Measurements from ENCODE around the gene ADAMTSL2.
A peak's percentile ranks its signal among the peaks of the same experiment; 100 is the strongest.

The ADAMTSL2 gene

GRCh38 chr9:133528876-133529241 lies 5.6 kb upstream of the ADAMTSL2 start:
- intact Hi-C loops (cut with micrococcal nuclease) = no loop called here
- H3K4me3 Mint-ChIP-seq = no peak overlapping the region
- peaks cover 37% of the 10 kb centered on the region for H3K27me3 Mint-ChIP-seq
- no peaks in the 10 kb centered on the region for H3K36me3 Mint-ChIP-seq (ENCODE audit: low read depth)
- H3K9me3 Mint-ChIP-seq = no peaks in the 10 kb centered on the region
- H3K27ac Mint-ChIP-seq = no peak overlapping the region
- H3K4me1 Mint-ChIP-seq (ENCODE audit: low read depth) = peaks cover 5% of the 10 kb centered on the region

GRCh38 chr9:133529457-133529856 lies 5.0 kb upstream of the ADAMTSL2 start:
- H3K4me1 Mint-ChIP-seq (ENCODE audit: low read depth) = peaks cover 5% of the 10 kb centered on the region
- H3K27ac Mint-ChIP-seq = no peak overlapping the region
- no peaks in the 10 kb centered on the region for H3K36me3 Mint-ChIP-seq (ENCODE audit: low read depth)
- no peaks in the 10 kb centered on the region for H3K9me3 Mint-ChIP-seq
- intact Hi-C loops (cut with micrococcal nuclease) = no loop called here
- H3K27me3 Mint-ChIP-seq = peaks cover 42% of the 10 kb centered on the region
- H3K4me3 Mint-ChIP-seq = no peak overlapping the region

GRCh38 chr9:133529874-133530273 lies 4.6 kb upstream of the ADAMTSL2 start:
- no peak overlapping the region for H3K4me3 Mint-ChIP-seq
- intact Hi-C loops (cut with micrococcal nuclease) = loop anchor here (10.0 kb wide), 1 partner anchor 465 kb away; the partner anchor contains the start of gene VAV2
- peaks cover 5% of the 10 kb centered on the region for H3K4me1 Mint-ChIP-seq (ENCODE audit: low read depth)
- no peaks in the 10 kb centered on the region for H3K9me3 Mint-ChIP-seq
- no peak overlapping the region for H3K27ac Mint-ChIP-seq
- peaks cover 45% of the 10 kb centered on the region for H3K27me3 Mint-ChIP-seq
- H3K36me3 Mint-ChIP-seq (ENCODE audit: low read depth) = no peaks in the 10 kb centered on the region

DNA sequence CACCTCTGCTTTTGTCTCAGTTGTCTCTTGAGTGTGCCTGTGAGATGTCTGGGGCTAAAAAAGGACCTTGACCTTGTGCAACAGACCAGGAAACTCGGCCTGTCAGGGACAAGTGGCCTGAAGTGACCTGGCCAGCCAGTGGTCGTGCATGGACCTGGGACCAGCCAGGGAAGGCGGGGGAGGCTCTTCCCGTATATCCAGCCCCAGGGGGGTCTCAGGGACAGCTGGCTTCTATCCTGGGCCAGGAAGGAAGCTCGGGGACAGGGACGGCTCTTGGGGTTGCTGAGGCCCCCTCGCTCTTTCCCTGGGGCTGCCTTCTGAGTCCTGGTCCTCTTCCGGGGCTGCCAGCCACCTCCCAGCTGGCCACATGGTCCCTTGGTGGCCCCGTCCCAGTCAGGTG lies 3.2 kb upstream of the ADAMTSL2 start:
- Mint-ChIP-seq H3K27me3 (peaks cover 57% of the 10 kb centered on the region), H3K36me3 (ENCODE audit: low read depth) (no peaks in the 10 kb centered on the region), H3K27ac (no peak overlapping the region), H3K9me3 (no peaks in the 10 kb centered on the region), H3K4me1 (ENCODE audit: low read depth) (peaks cover 5% of the 10 kb centered on the region), H3K4me3 (no peak overlapping the region)
- intact Hi-C loops (cut with micrococcal nuclease) = loop anchor here (10.0 kb wide), 1 partner anchor 464 kb away; the partner anchor contains the start of gene VAV2

DNA sequence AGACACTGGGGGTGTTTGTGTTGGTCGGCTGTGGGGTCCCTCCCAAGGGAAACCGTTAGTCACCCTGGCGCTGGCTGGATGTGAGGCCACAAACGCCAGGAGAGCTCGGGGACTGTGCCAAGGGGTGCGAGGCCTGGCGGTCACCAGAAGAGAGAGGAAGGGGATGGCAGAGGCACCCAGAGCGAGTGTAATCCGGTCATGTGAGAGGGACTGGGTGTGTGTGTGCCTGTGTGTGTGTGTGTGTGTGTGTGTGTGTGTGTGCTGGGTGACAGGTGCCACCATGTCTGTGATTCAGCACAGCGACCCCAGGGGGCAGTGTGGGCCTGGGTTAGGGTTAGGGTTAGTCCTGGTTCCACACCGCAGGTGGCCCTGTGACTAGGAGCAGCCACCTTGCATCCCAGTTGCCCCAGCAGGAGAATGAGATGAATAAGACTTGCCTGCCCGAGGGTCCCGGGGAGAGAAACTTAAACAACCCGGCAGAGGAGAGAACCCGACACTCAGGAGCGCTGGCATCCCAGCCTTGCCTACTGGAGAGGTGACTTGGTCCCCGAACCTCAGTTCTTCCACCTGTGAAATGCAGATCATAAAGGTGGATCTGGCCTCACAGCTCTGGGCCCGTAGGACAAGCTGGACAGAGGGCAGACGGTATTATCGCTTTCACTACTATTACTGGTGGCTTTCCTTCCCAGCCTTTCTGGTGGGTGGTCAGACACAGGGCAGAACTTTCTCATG lies 1.4 kb upstream of the ADAMTSL2 start:
- intact Hi-C loops (cut with micrococcal nuclease) = loop anchor here (2.0 to 10.0 kb wide), 2 partner anchors 194 to 462 kb away; partner anchors contain the start of gene VAV2
- H3K27ac Mint-ChIP-seq = no peak overlapping the region
- peaks cover 5% of the 10 kb centered on the region for H3K4me1 Mint-ChIP-seq (ENCODE audit: low read depth)
- H3K4me3 Mint-ChIP-seq = no peak overlapping the region
- H3K27me3 Mint-ChIP-seq = peaks cover 61% of the 10 kb centered on the region
- H3K36me3 Mint-ChIP-seq (ENCODE audit: low read depth) = no peaks in the 10 kb centered on the region
- H3K9me3 Mint-ChIP-seq = no peaks in the 10 kb centered on the region

- Mint-ChIP-seq H3K4me3 (no peak overlapping the region), H3K4me1 (ENCODE audit: low read depth) (peaks cover 8% of the 10 kb centered on the region), H3K27me3 (peaks cover 68% of the 10 kb centered on the region), H3K9me3 (no peaks in the 10 kb centered on the region), H3K27ac (no peak overlapping the region), H3K36me3 (ENCODE audit: low read depth) (no peaks in the 10 kb centered on the region)
- intact Hi-C loops (cut with micrococcal nuclease) = loop anchor here (2.0 to 10.0 kb wide), 2 partner anchors 193 to 461 kb away; partner anchors contain the start of gene VAV2
Measured at GRCh38 chr9:133533857-133534256, 647 bp upstream of the ADAMTSL2 start.

GRCh38 chr9:133535306-133535877 lies 888 bp downstream of the ADAMTSL2 start:
- intact Hi-C loops (cut with micrococcal nuclease) = loop anchor here (10.0 kb wide), 1 partner anchor 459 kb away; the partner anchor contains the start of gene VAV2
- no peak overlapping the region for H3K27ac Mint-ChIP-seq

GRCh38 chr9:133536080-133536479 lies 1.6 kb downstream of the ADAMTSL2 start:
- no peak overlapping the region for H3K27ac Mint-ChIP-seq
- H3K4me1 Mint-ChIP-seq (ENCODE audit: low read depth) = peaks cover 24% of the 10 kb centered on the region
- peaks cover 88% of the 10 kb centered on the region for H3K27me3 Mint-ChIP-seq
- no peaks in the 10 kb centered on the region for H3K9me3 Mint-ChIP-seq
- no peaks in the 10 kb centered on the region for H3K36me3 Mint-ChIP-seq (ENCODE audit: low read depth)
- intact Hi-C loops (cut with micrococcal nuclease) = loop anchor here (10.0 kb wide), 1 partner anchor 459 kb away; the partner anchor contains the start of gene VAV2
- H3K4me3 Mint-ChIP-seq = no peak overlapping the region

More at GRCh38 chr9:133535306-133535877, 888 bp downstream of the ADAMTSL2 start:
- Mint-ChIP-seq H3K9me3 (no peaks in the 10 kb centered on the region), H3K4me1 (ENCODE audit: low read depth) (peaks cover 19% of the 10 kb centered on the region), H3K27me3 (peaks cover 82% of the 10 kb centered on the region), H3K36me3 (ENCODE audit: low read depth) (no peaks in the 10 kb centered on the region), H3K4me3 (no peak overlapping the region)

DNA sequence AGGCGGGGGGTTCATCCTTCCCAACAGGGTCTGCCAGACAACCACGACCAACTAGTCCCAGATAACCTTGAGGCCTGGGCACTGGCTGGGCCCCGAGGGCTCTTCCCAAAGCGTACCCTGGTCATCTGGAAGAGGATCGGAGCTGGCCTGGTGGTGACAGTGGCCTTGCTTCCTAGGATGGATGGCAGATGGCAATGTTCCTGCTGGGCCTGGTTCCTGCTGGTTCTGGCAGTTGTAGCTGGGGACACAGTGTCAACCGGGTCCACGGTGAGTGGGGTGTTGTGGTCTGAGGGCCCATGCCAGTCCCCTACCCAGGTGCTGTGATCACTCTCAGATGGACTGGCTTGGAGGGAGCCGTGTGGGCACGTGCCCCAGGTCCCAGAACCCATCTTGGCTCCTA lies 2.0 kb downstream of the ADAMTSL2 start:
- Mint-ChIP-seq H3K27ac (no peak overlapping the region), H3K27me3 (peaks cover 88% of the 10 kb centered on the region), H3K4me1 (ENCODE audit: low read depth) (peaks cover 24% of the 10 kb centered on the region), H3K9me3 (no peaks in the 10 kb centered on the region), H3K36me3 (ENCODE audit: low read depth) (no peaks in the 10 kb centered on the region), H3K4me3 (no peak overlapping the region)
- intact Hi-C loops (cut with micrococcal nuclease) = loop anchor here (10.0 kb wide), 1 partner anchor 458 kb away; the partner anchor contains the start of gene VAV2

- no peak overlapping the region for H3K4me3 Mint-ChIP-seq
- no peaks in the 10 kb centered on the region for H3K9me3 Mint-ChIP-seq
- no peak overlapping the region for H3K27ac Mint-ChIP-seq
- intact Hi-C loops (cut with micrococcal nuclease) = loop anchor here (10.0 kb wide), 1 partner anchor 458 kb away; the partner anchor contains the start of gene VAV2
- H3K4me1 Mint-ChIP-seq (ENCODE audit: low read depth) = peaks cover 24% of the 10 kb centered on the region
- peaks cover 87% of the 10 kb centered on the region for H3K27me3 Mint-ChIP-seq
- H3K36me3 Mint-ChIP-seq (ENCODE audit: low read depth) = no peaks in the 10 kb centered on the region
Measured at GRCh38 chr9:133537257-133537656, 2.8 kb downstream of the ADAMTSL2 start.

- no peak overlapping the region for H3K4me3 Mint-ChIP-seq
- peaks cover 19% of the 10 kb centered on the region for H3K4me1 Mint-ChIP-seq (ENCODE audit: low read depth)
- H3K27ac Mint-ChIP-seq = no peak overlapping the region
- H3K36me3 Mint-ChIP-seq (ENCODE audit: low read depth) = no peaks in the 10 kb centered on the region
- peaks cover 79% of the 10 kb centered on the region for H3K27me3 Mint-ChIP-seq
- intact Hi-C loops (cut with micrococcal nuclease) = loop anchor here (10.0 kb wide), 1 partner anchor 457 kb away; the partner anchor contains the start of gene VAV2
- no peaks in the 10 kb centered on the region for H3K9me3 Mint-ChIP-seq
Measured at GRCh38 chr9:133538176-133538575, 3.7 kb downstream of the ADAMTSL2 start.

GRCh38 chr9:133538851-133539833 lies 4.6 kb downstream of the ADAMTSL2 start:
- no peaks in the 10 kb centered on the region for H3K36me3 Mint-ChIP-seq (ENCODE audit: low read depth)
- no peaks in the 10 kb centered on the region for H3K9me3 Mint-ChIP-seq
- peaks cover 19% of the 10 kb centered on the region for H3K4me1 Mint-ChIP-seq (ENCODE audit: low read depth)
- H3K4me3 Mint-ChIP-seq = peak overlapping the region; percentile 68
- H3K27ac Mint-ChIP-seq = no peak overlapping the region
- intact Hi-C loops (cut with micrococcal nuclease) = loop anchor here (10.0 kb wide), 1 partner anchor 456 kb away; the partner anchor contains the start of gene VAV2
- H3K27me3 Mint-ChIP-seq = peaks cover 70% of the 10 kb centered on the region

- intact Hi-C loops (cut with micrococcal nuclease) = loop anchor here (10.0 kb wide), 1 partner anchor 455 kb away; the partner anchor contains the start of gene VAV2
Measured at GRCh38 chr9:133539991-133540697, 5.6 kb downstream of the ADAMTSL2 start.

More at GRCh38 chr9:133539991-133540697, 5.6 kb downstream of the ADAMTSL2 start:
- Mint-ChIP-seq H3K9me3 (no peaks in the 10 kb centered on the region), H3K27ac (no peak overlapping the region), H3K36me3 (ENCODE audit: low read depth) (no peaks in the 10 kb centered on the region), H3K4me1 (ENCODE audit: low read depth) (peaks cover 19% of the 10 kb centered on the region), H3K4me3 (peak overlapping the region; percentile 41), H3K27me3 (peaks cover 65% of the 10 kb centered on the region)

Data from dendritic cell treated with granulocyte-macrophage colony-stimulating factor and Interleukin-4, amounts not matched to agents 40 ng/mL and 50 ng/mL, for 4 days (primary cell).